Activated T-cell treated with anti-CD3 and anti-CD28 coated beads for 4 hours (primary cell): ENCODE measurements around the gene RGS7.

Source experiments
- DNase-seq: peaks from one replicate; pipeline ENCODE4 v3.0.0-alpha.2; 2020

The RGS7 gene

DNA sequence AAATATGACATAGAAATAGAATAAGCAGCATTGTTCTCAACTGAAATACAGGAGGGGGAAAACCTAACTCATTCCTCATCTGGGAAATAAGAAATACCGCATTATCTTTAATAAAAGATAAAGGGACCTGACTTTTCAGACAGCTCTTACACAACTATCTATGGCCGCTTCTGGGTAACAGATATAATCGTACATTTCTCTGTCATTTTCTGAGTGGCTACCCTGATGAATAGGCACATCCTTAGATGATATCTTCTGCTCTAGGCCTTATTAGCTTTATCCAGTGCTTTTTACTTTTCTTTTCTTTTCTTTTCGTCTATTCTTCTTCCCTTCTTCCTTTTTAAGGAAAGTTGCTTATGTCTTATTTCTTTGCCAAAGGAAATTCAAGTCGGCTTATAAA is 388.1 kb downstream of the RGS7 start:
- DNase-seq = no peak

DNA sequence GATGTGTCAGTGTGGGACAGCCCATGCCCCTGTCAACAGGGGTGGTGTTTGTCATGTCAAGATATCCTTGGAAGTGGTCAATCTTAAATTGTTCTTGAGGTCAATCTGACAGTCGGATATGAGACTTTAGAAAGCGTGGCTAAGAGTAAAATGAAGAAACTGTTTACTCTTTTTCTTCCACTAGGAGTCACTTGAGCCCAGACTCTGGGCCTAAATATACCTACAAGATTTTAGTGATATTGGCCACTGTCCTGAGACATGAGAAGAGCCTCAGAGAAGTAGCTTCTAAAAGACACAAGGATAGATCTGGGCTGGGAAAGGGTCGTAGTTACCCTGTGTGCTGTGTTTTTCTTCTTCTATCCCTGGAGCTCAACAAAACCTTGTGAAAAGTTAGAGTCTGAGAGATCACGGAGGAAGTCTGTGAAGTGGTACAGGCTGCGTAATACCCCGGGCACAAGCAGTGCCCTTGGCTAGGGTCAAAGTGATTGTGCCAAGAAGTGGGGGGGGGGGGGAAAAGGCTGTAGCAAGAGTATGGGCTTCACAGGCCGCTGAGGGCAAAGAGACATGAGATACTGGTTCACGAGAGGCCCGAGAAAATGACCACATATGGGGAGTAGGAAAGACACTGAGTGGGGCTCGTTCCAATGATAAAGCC is 389.8 kb downstream of the RGS7 start:
- DNase-seq = no peak

DNA sequence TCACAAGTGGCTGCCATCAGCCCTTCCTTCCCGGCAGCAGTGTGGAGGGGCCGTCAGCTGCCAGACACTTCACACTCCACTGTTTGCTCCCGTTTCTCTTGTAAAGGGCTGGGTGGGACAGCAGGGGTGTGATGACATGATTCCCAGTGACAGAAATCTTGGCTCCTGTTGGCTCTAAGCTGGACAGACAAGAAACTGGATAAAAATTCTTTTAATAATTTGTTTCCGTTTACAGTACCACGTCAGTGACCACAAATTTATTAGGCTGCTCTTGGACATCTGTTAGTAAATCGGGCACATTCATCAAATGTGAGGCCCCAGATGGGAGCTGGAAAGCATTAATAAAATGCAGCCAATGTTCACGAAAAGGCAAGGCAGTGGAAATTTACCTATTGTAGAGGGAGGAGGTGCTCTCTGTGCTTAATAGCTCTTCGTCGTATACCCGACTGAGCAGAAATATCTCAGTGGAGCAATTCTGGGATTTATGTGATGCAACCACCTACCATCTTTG is 391.4 kb downstream of the RGS7 start:
- DNase-seq = no peak

DNA sequence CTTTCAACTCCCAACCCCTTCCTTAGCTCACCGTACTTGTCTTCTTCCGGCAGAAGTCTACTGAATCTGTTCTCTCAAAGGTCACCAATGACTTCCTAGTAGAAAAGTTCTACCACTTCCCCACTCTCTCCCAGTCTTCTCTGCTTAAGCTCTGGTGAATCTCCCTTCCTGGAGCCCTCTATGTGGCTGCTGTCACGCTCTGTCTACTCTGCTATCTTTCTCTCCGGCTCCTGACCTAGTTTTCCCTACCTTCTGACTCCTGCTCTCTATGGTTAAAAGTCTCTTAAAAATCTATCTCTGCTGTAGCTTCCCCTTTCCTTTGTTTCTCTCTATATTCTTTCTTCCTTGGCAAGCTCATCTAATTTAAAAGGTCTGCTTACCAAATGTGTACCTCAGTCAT is 394.9 kb downstream of the RGS7 start:
- DNase-seq = no peak

DNA sequence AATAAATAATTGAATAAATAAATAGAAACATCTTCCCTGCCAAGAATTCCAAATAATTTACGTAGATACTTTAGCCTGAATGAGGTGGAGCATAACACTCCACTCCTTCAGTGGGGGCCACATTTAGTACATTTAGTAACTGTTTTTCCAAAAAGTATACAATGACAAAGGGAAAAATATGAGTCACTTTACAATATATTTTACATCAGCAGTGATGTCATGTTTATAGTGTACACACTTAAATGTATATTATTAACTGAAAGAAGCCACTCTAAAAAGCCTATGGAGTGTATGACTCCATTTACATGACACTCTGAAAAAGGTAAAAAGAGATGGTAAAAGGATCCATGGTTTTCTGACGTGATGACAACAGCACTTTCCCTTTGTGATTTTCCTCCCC is 400.6 kb downstream of the RGS7 start:
- DNase-seq = no peak

DNA sequence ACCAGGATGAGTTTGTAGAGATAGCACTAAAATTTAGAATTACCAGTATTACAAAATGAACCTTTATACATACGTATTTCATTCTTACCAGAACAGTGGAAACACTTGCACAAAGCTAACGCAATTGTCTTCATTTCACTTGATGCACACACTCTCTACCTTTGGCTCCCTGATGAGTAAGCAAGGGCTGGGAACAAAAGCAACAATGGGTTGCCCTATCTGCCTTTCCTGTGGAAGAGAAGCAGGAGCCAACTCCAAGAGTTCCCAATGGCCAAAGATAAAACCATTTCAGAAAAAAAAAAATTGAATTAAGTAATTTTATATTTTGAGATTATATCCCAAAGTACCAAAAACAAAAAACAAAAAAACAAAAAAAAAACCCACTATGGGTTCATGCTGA is 401.0 kb downstream of the RGS7 start:
- no peak for DNase-seq

DNA sequence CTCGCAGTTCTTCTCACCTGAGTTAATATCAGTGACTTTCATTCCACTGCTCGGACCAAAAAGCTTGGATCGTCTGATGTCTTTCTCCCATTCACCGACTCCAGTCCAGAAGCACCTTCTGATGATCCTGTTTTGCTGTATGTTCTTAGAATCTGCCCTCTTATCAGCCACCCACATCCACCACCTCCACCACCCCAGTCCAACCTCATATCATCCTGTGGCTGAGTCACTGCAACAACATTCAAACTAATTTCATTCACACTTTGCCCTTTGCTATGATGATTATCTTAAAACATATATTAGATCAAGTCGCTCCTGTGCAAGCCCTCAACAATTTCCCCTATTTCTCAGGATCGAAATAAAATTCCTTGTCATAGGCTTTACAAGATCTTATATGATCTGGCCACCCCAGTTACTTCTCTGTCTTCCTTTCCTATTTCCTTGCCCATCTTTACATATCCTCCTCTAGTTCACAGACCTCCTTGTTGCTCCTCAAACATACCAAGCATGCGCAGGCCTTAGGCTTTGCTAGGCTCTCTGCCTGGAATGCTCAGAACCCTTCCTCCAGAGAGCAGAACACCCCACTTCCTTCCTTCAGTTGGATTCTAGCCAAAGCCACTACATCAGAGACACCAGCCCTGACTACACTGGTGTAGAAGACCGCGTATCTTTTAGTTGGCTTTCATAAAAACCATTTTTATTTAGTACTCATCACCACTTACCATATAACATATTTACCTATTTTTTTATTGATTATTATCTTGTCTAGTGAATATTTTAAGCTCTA is 409.4 kb downstream of the RGS7 start:
- DNase-seq = no peak

DNA sequence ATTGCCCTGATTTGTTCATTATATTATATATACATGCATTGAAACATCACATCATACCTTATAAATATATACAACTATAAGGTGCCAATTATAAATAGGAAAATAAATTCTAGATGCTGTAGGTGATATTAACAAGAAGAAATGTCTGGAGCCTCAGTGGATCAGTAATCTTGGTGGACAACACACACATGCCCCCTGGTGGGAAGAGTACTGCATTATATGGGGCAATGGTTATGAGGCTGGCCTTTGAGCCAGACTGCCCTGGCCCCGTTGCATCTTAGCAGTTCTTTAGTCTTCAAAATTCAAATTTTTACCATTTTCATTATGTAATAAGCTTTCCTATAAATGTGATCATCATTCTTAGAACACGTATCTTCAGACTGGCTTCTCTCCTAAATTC is 410.1 kb downstream of the RGS7 start:
- no peak for DNase-seq

DNA sequence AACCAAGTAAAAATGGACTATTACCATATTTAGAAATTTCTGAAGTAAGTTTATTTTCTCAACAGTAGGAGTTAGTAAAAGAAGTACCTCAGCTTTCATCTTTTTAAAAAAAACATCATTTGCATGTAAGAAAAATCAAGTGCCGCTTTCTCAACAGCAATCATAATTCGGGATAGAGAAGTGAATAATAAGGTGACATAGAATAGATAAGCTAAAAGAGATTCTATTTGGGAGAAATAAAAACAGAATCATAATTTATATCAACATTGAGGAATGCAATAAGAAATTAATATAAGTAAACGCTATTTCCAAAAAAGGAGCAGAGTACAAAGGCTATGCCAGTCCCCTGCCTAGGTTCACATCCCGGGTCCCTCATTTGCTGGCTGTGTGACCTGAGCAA is 414.1 kb downstream of the RGS7 start:
- no peak for DNase-seq

DNA sequence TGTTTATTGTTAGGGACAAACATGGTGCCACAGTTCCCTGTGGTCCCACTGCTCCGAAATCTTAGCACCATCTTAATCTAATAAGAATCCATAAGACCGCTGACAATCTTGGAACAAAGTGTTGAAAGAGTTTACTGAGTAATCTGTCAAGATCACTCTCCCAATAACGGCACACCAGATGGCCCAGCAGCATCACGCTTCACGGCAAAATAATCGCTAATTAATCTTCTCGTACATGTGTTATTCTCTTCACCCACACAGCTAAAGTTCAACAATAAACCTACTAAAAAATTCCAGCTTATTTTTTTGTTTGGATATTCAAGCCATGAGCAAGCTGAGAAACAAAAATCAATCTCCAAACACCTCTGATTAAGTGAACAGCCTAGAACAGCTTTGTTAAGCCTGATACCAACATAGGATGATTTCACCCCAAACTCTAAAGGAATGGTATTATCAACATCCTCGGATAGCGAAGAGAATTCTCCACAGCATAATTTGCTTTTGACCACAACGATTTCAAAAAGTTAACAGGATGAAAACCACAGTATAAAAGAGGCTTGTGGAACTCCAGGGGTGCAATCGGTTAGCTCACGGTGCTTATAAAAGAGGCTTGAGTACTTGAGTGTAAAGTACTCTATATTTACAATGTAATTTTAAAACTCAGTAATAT is 415.2 kb downstream of the RGS7 start:
- DNase-seq = no peak

DNA sequence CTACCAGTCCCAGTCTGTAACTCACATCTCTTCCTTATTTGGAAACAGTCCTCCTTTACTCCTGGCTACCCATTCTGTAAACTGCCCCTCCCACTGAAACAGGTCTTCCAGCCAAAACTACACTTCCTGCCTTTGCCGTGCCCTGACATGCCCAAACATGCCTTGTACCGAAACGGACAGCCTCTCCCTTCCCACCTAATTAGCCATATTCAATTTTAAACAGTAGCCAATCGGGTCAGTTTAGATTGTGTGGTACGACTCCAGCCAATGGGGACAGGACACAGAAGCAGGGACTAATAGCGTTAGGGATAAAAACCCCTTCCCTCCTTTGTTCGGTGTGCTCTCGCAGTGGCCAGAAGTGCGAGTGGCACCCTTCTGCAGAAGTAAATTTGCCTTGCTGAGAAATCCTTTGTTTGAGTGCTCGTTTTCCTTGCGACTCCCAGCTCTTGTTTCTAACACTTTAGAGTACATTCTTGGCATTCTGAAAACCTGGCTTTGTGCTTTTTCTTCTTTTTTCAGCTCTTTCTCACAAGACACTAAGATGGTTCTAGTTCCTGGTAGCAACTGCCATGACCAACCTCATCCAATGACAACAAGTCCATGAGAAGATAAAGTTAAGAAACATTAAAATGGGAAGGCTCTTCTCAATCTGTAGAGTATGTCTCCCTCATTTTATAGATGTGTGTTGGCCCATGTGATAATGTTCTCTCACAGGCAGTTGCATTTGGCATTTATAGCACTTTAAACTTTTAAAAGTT is 419.9 kb downstream of the RGS7 start:
- no peak for DNase-seq

DNA sequence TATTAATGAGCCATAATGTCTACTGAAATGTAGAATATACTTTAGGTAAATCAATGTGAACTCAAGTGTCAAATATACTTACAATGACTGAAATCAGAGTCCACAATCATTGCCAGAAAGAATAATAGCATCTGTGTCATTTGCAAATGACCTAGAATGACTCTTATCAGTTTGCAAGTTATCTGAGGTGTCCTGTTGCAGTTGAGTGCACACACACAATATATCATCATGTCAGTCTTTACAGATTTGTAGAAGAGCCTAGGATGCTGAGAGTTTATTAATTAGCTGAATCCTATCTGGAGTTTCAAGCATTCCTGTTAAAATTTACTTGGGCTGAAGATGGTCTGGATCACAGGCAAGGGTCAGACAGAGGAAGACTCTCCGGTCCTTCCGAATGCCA is 421.1 kb downstream of the RGS7 start:
- DNase-seq = no peak

DNA sequence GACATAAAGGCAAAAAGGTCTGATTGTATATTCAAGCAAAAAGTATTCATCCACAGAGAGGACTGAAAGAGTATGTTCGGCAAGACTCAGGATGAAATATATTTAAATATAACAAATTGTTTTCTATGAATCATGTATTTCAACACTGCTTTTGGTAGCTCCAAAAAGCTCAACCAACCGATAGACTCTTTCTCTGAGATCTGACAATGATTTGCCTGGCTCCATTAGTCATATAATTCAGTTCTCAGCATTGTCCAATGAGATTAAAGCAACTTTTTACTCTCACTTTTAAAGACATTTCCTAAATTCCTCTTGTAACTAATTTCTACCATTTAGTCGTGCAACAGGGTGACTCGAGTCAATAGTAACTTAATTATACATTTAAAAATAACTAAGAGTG is 426.0 kb downstream of the RGS7 start:
- DNase-seq = no peak

DNA sequence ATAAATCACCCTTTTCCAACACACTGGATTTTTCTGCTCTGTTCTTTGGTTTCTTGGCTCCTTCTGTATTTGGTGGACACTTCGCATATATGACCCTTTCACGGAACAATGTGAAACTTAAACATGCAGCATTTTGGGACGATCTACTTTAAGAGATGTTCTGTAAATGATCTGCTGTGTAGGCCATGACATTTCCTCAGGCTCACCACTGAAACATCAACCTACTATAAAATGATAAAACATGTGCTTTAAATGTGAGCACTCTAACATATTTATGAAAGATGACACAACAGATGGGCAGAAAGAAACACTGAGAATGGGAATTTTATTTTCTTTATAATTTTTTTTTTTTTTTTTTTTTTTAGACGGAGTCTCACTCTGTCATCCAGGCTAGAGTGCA is 428.7 kb downstream of the RGS7 start:
- no peak for DNase-seq

DNA sequence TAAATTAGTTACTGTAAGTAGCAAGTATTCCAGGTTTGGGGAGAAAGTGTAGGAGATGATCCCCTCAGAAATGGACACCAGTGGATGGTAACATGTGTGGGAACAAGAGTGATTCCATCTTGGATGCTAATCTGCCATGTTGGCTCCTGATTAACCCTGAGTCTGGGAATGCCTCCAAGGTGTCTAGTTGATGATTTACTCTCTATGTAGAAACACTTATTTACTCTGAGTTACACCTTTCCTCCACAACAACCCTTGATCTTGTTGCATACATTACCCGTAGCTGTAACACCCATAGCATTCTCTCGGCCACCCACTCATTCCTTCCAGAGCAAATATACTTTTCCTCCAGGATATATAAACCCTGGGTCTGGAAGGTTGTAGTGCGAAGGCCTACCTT is 429.2 kb downstream of the RGS7 start:
- no peak for DNase-seq

DNA sequence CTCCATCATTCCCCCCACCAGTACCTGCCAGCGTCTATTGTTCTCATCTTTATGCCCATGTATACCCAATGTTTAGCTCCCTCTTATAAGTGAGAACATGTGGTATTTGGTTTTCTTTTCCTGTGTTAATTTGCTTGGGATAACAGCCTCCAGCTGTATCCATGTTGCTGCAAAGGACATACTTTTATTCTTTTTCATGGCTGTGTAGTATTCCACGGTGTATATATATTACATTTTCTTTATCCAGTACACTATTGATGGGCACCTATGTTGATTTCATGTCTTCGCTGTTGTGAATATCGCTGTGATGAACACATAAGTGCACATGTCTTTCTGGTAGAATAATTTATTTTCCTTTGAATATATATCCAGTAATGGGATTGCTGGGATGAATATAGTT is 431.7 kb downstream of the RGS7 start:
- no peak for DNase-seq

DNA sequence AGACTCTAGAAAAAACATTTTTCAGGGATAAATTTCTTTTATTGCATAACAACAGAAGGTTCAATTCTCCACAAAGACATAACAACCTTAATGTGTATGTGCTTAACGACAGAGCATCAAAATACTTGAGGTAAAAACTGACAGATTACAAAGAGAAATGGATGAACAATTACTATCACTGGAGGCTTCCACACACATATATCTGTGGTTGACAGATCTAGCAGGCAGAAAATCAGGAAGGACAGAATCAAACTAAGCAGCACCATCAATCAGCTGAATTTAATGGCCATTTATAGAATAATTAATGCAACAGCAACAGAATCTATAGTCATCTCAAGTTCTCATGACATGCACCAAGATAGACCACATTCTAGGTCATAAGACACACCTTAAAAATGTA is 439.0 kb downstream of the RGS7 start:
- DNase-seq = no peak

DNA sequence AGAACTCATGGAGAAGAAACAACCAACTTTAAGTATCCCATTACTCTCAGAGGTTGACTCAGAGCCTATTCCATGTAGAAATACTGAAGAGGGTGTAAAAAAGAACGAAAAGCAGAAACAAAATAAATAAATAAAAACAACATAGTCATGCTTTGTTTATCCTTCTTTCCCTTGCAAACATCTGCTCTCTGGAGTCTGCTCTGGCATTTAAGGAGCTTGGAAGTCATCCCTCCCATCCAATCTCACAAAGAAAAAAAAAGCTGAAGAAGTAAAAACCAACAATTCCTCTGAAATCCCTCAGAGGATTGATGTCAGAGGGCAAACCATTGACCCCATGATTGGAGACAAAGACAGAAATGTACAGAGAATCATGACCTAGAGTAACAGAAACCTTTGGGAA is 442.5 kb downstream of the RGS7 start:
- DNase-seq = no peak

DNA sequence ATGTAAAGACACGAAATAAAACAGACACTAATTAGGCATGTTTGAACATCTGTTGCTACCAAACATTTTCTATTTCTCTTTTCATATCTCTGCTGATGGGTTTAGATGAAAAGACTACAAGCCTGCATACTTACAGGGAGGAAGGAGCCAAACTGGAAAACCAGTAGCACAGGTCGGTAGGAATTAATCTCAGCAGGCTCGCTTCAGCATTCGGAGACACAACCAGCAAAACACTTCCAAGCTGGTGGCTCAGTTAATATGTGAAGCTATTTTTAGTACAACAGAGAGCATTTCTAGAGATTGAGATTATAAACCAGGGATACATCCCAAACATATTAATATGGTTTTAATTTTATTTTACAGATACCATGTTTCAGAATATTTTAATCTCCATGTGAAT is 444.2 kb downstream of the RGS7 start:
- no peak for DNase-seq

DNA sequence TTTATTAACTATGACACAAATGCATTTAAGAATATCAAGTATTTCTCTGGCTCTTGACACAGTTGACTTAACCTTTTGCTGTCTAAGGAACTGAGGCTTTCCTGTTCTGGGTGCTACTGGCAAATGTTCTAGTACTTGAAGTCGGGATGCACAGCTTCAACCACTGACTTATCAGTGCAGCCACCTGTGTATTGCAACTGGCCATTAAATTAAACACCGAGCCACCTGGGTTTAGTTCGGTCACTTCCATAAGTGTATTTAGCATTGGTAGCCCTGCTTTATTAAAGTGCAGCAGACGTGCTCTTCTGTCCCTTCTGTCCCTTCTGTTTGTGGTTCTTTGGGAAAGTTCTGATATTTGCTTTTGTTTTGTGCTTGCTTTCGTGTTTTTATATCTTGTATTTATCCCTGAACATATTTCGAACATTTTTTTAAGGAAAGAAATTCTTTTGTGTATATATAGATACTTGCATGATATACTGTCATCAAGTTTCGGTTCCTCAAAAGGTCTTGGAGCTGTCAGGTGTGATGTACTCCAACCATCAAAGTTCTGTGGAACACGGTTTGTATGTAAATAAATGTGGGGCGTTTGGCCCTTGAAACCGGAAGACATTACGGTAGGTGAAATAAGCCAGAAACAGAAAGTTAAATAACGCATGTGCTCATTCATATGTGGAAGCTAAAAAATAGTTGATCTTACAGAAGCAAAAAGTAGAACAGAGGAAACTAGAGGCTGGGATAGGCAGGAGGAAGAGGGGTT is 447.1 kb downstream of the RGS7 start:
- no peak for DNase-seq

DNA sequence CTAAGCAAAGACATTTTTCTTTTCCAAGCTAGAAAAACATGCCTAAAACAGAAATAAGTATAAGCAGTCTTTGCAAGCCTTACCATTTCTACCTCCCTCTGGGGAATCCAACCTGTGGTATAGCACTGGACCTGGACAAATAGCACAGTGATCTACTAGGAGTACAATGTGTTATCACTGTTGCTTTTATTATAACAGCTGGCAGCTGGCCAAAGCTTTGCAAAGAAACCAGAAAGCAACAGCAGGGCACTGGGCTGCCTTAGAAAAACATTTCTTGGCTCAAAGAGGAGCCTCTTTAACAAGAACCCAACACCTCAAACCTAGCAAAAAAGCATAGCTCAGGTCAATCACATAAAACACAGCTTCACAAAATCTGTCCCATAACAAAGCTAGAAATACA is 450.5 kb downstream of the RGS7 start:
- DNase-seq = no peak

DNA sequence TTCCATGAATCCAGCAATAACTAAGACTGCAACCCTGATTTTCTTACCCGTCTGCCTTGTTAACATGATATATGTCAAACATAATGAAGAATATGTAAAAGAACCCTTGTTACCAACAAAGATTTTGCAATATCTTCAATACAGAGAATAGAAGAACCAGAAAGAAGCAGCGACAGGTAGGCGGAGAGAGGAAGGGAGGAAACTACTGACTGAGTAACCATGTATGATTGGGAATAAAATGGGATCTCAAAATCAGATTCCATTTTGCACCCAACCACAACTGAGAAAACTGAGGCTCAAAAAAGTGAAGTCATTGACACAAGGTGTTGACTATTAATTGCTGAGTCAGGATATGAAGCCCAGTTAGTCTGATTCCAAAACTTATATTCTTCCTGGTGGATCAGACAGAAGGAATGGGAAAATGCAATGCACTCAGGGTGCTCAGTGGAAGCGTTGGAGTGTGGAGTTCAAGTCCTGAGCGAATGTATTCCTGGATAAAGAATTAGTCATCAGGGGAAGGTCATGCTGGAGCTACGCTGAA is 451.7 kb downstream of the RGS7 start:
- DNase-seq = no peak
